HG03060 (cell line): ENCODE results near the gene CAP2.
"Not testable (repeated sequence)": the region's sequence is repeated elsewhere in the genome, so short reads cannot be mapped to it uniquely, and the experiment has no call there.

Experiments used
- ATAC-seq: cut with Tn5 transposase; IDR thresholded peaks from one replicate; pipeline ENCODE4 v1.9.1; 2021; ENCODE audit warnings: low read depth, moderate number of reproducible peaks; ENCODE audit not compliant: unreplicated experiment

The CAP2 gene

DNA sequence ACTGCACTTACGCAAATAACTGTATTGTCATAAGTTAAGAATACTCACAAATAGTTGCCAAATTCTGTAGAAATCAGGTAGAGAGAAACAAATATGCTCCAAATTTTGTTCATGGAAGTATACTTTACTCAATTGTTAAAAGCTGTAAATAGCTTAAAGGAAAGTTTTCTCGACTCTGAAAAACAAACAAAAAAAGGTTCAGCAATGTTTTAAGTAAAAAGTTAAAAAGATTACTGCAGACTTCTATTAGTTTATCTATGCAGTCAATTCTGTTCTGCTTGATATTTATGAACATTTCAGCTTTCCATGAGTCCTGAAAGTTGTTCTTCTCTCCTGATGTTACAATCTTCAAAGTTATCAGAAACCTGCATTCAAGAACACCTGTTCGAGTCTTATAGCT, 169.2 kb downstream of the CAP2 start:
- ATAC-seq = no peak

DNA sequence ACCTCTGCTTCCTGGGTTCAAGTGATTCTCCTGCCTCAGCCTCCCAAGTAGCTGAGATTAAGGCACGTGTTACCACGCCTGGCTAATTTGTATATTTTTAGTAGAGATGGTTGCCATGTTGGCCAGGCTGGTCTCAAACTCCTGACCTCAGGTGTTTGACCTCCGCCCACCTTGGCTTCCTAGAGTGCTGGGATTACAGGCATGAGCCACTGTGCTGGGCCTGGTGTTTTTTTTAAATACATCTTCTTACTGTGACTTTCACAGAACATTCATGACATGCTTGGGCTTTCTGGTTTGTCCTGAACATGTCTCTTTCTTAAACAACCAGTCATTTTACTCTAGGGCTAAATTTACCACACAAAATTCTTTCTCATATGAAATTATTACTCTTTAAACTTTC, 172.0 kb downstream of the CAP2 start:
- no peak for ATAC-seq

DNA sequence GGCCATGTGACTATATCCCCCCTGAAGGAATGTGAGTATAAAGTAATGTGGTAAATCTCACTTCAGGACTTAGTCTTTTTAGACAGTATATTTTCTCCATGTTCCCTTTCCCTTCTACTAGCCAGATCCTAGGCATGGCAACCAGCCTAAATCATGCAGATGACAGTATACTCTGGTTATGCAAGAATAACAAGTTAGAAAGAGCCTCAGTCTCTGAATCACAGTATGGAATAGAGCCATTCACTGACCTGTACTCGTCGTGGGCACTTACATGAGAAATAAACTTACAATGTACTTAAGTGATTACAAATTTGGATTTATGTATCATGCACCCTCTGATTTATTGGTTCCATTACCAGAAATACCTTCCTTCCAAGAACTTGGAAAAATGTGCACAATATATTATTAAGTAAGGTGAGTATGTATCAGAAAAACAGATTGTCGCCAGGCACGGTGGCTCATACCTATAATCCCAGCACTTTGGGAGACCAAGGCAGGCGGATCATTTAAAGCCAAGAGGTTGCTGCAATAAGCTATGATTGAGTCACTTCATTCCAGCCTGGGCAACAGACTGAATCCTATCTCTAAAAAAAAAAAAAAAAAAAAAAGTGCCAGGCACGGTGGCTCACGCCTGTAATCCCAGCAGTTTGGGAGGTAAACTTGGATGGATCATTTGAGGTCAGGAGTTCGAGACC, 181.6 kb downstream of the CAP2 start:
- no peak for ATAC-seq

DNA sequence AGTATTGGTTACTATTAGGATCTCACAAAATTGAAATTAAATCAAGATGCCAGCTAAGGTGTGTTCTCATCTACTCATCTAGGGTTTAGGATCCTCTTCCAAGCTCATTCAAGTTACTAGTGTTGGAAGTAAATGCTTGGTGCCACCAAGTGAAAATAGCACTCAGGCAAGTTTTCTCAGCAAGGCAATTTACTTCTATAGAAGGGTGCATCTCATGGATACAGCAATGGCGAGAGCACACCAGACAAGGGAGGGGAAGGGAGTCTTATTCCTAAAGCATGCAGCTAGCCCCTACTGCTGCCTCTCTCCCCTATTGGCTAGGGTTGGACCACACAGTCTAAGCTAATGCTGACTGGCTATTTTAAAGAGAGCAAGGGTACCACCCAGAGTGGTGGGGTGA, 183.7 kb downstream of the CAP2 start:
- ATAC-seq = no peak

DNA sequence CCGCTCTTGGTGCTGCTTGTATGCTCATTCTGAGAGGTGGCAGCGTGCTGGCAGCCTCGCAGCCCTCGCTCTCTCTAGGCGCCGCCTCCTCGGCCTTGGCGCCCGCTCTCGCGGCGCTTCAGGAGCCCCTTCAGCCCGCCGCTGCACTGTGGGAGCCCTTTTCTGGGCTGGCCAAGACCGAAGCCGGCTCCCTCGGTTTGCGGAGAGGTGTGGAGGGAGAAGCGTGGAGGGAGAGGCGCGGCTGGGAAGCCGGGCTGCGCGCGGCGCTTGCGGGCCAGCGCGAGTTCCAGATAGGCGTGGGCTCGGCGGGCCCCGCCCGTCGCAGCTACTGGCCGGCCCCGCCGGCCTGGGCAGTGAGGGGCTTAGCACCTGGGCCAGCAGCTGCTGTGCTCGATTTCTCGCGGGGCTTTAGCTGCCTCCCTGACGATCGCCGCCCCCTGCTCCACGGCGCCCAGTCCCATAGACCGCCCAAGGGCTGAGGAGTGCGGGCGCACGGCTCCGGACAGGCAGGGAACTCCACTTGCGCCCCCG, 187.2 kb downstream of the CAP2 start:
- ATAC-seq = no peak

DNA sequence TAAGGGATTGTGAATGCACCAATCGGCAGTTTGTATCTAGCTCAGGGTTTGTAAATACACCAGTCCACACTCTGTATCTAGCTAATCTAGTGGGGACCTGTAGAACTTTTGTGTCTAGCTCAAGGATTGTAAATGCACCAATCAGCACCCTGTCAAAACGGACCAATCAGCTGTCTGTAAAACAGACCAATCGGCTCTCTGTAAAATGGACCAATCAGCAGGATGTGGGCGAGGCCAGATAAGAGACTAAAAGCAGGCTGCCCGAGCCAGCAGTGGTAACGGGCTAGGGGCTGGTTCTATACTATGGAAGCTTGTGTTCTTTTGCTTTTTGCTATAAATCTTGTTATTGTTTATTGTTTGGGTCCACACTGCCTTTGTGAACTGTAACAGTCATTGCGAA, 187.9 kb downstream of the CAP2 start:
- ATAC-seq = not testable (repeated sequence)

DNA sequence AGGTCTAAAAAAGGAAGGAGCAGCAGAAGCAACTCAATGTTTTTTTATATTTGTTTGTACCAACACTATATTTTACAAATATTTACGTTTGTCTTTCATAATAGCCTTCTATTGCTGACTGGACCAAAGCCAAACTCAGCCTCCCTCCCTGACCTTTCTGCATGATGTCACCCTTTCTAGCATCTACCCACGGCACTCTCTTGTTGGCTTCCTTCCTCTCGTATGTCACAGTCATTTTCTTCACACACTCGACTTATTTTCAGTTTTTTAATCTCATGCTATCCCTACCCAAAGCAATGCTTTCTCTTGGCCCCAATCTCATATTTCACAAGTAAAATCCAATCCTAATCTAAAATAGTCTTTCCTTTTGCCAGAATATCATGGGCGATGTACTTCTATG, 190.4 kb downstream of the CAP2 start:
- no peak for ATAC-seq

DNA sequence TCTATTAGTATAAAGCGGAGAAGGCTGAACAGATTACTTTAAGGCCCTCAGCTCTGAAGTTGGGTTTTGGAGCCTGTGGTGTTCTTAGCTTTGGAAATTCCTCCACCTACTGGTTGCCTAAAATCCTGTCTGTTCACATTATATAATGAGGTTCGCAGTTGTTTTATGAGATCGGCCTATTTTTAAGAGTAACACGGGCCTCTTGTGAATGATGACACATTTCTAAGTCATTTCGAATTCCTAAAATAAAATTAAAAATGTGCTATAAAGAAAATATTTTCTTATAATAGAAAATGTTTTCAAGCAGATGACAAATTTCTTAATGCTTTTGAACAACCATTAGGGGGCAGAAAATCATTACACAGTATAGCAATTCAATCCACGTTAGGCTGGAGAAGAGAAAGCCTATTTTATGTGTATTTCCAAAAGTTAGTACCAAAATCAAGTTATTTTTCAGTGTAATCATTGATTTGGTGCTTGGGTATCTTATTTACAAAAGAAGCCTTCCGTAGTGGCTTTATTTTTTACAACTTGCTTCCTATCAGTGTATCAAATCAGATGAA, 190.9 kb downstream of the CAP2 start:
- peak; percentile 50 for ATAC-seq

DNA sequence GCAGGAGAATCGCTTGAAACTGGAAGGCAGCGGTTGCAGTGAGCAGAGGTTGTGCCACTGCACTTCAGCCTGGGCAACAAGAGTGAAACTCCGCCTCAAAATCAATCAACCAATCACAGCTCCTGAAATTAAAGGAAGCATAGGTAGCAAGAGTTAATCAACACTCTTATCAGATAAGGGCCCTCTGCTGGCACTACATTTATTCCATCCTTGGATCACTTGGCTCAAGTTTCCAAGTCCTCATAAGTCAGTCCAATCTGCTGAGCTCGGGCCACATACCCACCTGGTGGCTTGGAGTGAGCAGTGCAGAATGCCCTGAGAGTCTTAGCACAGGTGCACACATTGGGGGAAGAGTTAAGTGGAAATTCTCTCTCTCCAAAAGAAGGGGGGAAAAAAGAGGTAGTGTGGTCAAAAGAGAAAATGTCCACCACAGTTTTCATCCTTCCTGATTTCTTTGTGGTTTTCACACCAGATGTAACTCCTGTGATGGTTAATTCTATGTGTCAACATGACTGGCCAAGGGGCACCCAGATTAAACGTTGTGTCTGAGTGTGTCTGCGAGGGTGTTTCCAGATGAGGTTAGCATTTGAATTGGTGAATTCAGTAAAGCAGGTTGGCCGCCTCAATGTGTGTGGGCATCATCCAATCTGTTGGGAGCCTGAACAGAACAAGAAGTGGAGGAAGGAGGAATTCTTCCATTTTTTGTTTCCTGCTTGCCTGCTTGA, 192.5 kb downstream of the CAP2 start:
- ATAC-seq = no peak

DNA sequence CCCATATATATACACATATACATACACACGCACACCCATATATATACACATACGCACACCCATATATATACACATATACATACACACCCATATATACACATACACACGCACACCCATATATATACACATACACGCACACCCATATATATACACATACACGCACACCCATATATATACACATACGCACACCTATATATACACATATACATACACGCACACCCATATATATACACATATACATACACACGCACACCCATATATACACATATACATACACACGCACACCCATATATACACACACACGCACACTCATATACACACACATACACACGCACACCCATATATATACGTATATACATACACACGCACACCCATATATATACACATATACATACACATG, 193.2 kb downstream of the CAP2 start:
- ATAC-seq = not testable (repeated sequence)

DNA sequence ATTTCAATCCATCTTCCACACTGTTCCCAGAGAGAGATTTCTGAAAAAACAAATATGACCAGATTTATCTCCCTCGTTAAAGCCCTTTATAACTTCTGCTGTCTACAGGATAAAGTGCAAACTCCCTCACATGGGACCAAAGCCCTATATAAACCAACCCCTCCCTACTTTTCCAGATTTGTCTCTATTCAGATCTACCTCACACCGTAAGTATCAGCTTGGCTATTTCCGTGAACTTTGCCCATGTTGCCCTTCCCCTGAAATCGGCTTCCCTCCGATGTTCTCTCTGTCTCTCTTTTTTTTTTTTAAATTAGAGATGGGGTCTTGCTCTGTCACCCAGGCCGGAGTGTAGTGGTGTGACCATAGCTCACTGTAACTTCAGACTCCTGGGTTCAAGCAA, 194.6 kb downstream of the CAP2 start:
- no peak for ATAC-seq

DNA sequence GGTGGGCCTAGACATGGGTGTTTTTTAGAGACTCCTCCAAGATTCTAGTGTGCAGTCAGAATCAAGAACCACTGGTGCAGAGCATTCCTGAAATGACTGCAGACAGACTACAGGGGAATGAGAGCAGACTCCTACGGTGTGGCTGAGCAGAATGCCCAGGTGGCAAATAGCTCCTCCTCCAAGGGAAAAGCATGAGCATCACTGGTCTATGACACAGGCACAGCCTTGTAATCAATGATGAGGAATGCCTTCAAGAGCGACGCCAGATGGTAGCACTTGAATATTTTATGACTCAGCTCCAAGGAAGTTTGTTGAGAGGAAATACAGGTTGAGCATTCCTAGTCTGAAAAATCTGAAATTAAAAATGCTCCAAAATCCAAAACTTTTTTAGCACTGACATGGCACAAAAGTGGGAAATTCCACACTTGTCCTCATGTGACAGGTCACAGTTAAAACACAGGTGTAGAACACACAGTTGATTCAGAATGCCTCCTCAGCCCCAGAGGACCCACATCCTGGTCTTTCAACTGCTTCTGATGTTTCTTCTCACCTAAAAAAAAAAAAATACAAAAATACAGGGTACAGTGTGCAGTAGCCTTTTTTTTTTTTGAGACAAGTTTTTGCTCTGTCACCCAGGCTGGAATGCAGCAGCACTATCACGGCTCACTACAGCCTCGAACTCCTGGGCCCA, 196.2 kb downstream of the CAP2 start:
- no peak for ATAC-seq

DNA sequence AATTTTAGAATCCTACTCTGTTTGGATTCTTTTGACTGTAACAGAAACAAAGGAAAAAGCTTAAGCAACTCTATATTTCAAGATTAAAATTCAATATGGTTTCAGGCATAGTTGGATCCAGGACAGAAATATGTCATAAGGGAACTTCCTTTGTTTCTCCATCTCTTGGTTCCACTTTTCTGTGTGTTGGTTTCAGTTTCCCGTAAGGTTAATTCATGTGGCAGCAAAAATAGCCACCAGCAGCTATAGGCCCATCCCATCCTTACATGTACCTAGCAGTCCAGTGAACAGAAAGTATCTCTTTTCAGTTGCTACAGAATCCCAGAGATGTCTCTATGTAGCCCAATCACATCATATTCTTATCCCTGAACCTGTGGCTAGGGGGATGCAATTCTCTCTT, 197.9 kb downstream of the CAP2 start:
- ATAC-seq = no peak

DNA sequence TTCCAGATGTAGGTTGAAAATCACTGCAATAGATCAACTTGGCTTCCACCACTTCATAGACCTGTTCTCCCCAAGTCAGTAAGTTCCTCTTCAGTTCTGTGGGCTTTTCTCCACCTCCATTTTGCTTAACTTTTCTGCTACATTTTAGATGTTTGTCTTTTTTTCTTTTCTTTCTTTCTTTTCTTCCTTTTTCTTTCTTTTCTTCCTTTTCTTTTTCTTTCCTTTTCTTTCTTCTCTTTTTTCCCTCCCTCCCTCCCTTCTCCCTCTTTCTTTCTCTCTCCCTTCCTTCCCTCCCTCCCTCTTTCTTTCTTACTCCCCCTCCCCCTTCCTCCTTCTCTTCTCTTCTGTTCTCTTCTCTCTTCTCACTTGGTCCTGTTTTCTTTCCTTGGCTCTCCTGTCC, 199.9 kb downstream of the CAP2 start:
- no peak for ATAC-seq

DNA sequence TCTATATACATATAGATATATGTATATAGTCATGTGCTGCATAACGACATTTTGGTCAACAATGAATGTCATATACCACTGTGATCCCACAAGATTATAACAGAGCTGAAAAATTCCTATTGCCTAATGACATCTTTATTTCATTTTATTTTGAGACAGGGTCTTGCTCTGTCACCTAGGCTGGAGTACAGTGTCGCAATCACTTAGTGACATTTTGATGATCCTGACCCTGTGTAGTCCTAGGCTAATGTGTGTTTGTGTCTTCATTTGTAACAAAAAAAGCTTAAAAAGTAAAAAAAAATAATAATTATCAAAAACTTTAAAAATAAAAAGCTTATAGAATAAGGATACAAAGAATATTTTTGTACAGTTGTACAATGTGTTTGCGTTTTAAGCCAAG, 202.7 kb downstream of the CAP2 start:
- ATAC-seq = no peak

DNA sequence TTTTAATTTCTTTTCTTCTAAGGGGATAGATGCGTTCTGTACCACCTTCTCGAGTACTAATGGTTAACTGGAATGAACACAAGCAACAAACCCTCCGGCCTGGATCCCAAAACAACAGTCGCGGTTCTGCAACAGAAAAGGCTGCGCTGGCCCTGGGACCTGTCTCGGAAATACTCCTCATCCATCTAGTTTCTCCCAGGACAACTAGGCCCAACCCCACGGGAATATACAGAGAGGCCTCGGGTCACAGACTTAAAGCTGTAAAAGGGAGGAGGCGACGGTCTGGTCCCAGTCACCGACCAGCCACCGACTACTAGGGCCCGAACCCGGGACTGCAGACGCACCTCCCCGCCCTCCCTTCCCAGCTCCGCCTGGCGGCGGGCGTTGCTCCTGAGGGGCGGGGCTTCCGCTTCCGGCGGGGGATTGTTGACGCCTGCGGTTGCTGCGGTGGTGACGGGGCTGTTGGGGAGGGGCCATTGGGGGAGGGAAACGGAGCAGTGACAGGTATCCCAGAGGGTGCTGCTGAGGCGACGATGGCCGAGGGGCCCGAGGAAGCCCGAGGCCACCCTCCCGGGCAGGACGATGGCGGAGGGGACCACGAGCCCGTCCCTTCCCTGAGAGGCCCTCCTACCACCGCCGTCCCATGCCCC, 206.6 kb downstream of the CAP2 start, which contains the start of gene FAM8A1:
FAM8A1 (plus strand) TSS at position 426 of the 650 bp plus-strand sequence; CDS start at position 534, 108 bp downstream.
- ATAC-seq = peak; percentile 35

DNA sequence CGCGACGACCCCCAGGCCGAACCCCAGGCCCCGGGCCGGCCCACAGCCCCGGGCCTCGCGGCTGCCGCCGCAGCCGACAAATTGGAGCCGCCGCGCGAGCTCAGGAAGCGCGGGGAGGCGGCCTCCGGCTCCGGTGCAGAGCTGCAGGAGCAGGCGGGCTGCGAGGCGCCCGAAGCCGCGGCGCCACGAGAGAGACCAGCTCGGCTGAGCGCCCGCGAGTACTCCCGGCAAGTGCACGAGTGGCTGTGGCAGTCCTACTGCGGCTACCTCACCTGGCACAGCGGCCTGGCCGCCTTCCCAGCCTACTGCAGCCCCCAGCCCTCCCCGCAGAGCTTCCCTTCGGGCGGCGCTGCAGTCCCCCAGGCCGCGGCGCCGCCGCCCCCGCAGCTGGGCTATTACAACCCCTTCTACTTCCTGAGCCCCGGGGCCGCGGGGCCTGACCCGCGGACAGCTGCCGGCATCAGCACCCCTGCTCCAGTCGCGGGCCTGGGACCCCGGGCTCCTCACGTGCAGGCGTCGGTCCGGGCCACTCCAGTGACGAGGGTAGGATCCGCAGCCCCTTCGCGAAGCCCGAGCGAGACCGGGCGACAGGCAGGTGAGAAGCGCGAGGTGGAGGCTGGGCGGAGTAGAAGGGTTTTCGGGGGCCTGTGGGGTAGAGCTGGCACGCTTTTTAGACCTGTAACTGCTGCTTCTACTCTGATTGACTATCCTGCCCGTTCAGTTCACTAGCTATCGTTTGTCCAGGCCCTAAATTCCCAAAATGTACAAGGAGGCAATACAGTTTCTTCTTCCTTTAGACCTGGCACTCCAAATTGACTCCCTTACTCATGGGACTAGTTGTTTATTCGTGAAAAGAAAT, 207.4 kb downstream of the CAP2 start:
- peak; percentile 28 for ATAC-seq

DNA sequence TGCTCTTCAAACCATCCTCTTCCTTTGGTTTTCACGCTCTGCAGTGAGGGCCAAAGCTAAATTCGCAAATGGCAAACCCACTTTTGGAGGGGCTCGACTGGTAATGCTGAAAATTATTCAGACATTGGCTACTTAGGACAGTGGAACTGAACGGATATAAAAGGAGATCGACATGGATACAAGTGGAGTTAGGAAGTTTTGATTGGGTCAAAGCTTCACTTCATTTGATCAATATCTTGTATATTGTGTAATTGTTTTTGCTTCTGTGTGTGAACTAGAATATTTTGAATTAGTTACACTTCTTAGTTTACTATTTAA, 207.9 kb downstream of the CAP2 start:
- ATAC-seq = no peak

DNA sequence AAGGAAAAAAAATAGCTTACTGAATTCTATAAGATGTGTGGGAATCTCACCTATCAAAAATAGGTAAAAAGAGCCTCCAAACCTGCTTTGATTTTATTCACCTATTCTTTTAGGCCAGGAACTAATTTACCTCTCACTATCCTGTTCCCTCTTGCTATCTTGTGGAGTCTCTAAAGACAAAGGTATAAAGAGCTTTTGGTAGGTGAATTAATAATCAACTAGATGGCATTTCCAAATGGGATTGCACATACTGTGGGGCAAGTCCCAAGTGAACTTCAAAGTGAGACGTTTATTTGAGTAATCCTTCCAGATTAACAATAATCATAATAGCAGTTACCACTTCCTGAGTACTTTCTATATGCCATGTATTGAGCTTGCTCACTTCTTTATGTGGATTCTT, 209.5 kb downstream of the CAP2 start:
- ATAC-seq = no peak

DNA sequence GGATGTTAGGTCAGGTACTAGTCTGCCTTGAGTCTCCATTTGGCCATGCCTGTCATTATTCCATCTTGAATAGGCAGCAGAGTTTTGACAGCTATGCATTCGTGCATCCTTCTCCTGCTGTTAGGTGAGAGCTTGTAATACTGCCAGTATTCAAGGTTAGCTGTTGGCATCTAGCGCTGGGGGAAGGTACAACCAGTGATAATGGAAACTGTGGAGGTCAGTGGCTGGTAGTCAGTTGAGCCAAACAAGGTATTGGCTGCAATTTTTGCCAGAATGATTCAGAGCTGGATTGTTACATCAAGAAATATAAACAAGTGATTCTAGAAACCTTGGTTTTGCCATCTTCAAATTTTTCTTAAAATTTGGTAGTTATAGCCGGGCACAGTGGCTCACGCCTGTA, 213.2 kb downstream of the CAP2 start:
- no peak for ATAC-seq
